Bone marrow (tissue), 2 donors: Measurements from ENCODE around the gene RALGPS1.

Experiments used
- DNase-seq, 2 donors: peaks; one replicate each; lab custom pipeline; 2025; lab: John Stamatoyannopoulos, UW

The RALGPS1 gene

DNA sequence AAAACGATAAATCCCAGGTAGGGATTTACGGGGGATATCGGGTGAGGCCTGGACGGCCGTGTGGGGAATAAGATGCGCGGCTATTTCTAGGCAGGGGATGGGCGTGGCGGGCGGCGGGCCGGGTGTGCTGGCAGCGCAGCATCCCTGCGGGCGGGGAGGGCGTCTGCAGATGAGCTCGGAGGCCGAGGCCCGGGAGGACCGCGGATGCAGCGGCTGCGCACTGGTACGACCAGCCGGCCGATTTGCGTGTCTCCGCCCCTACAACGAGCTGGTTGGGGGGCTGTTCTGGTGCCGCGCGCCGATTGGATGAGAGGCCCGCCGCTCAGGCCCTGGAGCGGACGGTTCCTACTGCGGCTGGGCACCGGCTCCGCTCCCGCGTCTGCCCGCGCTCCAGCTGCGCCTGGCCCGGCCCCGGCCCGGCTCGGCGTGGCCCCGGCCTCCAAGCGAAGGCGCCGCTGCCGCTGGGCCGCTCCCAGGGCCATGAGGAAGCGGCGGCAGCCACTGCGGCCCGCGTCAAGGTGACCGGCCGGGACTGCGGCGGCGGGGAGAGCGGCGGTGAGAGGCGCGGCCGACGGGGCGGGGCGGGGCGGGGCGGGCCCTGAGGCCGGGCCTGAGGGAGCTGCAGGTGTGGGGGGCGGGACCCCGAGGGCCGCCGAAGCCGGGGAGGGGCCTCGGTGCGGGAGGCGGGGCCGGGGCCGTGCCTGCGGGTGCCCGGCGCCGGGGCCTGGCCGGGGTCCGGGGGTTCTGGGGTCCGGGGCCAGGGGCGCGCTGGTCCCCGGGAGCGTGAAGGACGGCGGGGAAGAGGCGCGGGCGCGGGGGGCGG, at the start of gene RALGPS1:
Gene RALGPS1, plus strand, starts transcription at position 325 of the 823 bp plus-strand sequence. CDS start 47,508 bp downstream, outside the sequence.
- DNase-seq, result peak; percentile 76 to 80

GRCh38 chr9:126869368-126869767, 45.2 kb upstream of the RALGPS1 start:
- no peak for DNase-seq

DNA sequence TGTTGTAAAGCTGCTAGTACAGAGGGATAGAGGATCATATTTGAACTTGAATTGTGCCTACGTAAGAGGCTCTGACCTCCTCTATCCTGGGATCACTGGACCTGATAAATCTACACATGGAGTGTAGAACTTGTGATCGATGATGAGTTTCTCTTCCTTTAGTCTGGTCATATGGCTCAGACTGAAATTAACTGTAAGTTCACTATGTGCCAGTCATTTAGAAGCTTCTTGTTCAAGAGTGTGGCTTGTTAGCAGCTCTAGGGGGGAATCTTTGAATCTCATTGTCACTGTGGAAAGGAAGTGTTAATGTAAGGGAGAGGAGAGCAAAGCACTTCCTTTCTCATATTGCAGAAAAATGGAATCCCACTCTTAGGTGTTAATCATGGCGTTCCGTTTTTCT, 42.1 kb upstream of the RALGPS1 start:
- DNase-seq, result no peak

DNA sequence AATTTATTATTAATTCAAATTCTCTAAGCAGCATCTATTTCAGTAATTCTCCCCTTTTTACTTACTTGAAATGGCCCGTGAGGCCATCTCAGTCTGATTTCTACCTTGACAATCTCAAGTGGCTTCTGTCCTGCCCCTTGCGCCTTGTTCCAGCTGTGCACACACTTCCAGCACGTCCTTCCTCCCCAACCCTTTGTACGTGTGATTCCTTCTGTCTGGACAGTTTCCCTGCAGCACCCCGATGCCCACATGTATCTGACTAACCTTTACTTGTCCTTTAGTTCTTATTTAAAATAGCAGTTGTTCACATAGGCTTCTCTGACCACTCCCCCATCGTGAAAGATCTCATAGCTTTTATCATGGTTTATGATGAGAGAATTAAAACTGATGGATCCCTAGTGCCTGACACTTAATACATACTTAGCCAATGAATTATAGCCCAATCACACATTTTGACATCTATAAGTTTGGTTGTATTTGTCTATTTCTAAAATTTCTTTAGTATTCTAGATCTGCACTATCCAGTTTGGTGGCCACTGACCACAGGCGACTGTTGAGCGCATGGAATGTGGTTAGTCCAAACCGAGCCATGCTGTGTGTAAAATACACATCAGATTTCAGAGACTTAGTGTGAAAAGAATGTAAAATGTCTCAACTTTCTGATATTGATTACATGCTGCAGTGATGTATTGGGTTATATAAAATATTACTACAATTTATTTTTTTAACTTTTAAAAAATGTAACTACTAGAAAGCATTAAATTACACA, 39.9 kb upstream of the RALGPS1 start:
- DNase-seq, result no peak

GRCh38 chr9:126875756-126876510, 38.6 kb upstream of the RALGPS1 start:
- DNase-seq, result no peak

GRCh38 chr9:126876531-126876930, 38.1 kb upstream of the RALGPS1 start:
- no peak for DNase-seq

DNA sequence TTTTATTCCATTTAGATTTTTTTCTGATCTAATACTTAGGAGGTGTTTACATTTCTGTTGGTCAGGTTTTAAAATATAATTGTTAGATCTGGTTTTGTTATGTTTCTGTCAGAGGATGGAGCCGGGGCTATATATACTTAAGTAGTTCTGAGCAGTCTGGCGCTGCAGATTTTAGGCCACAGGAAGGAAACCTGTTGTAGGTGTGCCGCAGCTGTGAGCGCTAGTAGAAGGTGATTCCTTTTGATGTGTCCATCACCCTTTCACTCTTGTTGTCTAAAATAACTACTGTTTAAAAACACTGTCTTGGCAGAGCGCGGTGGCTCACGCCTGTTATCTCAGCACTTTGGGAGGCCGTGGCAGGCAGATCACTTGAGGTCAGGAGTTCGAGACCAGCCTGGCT, 37.2 kb upstream of the RALGPS1 start:
- no peak for DNase-seq

DNA sequence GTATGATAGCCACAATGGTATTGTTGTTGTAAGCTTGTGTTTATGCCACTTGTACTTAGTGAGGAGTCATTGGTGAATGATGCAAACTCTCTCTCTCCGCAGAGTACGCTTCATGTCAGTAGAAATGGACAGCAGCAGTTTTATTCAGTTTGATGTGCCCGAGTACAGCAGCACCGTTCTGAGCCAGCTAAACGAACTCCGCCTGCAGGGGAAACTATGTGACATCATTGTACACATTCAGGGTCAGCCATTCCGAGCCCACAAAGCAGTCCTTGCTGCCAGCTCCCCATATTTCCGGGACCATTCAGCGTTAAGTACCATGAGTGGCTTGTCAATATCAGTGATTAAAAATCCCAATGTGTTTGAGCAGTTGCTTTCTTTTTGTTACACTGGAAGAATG, 35.3 kb upstream of the RALGPS1 start:
- no peak for DNase-seq

DNA sequence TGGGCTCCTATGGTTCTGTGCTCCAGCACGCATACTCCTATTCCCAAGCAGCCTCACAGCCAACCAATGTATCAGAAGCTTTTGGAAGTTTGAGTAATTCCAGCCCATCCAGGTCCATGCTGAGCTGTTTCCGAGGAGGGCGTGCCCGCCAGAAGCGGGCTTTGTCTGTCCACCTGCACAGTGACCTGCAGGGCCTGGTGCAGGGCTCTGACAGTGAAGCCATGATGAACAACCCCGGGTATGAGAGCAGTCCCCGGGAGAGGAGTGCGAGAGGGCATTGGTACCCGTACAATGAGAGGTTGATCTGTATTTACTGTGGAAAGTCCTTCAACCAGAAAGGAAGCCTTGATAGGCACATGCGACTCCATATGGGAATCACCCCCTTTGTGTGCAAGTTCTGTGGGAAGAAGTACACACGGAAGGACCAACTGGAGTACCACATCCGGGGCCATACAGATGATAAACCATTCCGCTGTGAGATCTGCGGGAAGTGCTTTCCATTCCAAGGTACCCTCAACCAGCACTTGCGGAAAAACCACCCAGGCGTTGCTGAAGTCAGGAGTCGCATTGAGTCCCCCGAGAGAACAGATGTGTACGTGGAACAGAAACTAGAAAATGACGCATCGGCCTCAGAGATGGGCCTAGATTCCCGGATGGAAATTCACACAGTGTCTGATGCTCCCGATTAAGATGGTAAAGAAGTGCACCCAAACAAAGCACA, 34.2 kb upstream of the RALGPS1 start:
- DNase-seq, result no peak

DNA sequence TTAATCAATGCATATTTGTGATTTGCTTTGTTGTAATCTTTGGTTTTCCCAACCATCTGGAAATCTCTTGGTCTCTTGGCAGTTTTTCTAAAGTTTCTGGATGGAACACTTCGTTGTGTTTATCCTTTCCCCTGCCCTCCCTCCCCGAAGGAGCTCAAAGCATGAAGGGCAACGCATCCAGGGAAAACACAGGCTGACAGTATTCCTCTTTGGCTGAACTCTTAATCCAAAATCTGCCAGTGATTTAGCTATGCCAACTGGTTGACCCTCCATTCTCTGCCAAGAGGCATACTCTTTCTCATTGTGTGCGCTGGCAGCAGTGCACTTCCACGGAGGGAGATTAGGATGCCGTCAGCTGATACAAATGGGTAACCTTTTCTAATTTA, 33.6 kb upstream of the RALGPS1 start:
- no peak for DNase-seq

- no peak for DNase-seq
Measured at GRCh38 chr9:126882746-126883145, 31.8 kb upstream of the RALGPS1 start.

DNA sequence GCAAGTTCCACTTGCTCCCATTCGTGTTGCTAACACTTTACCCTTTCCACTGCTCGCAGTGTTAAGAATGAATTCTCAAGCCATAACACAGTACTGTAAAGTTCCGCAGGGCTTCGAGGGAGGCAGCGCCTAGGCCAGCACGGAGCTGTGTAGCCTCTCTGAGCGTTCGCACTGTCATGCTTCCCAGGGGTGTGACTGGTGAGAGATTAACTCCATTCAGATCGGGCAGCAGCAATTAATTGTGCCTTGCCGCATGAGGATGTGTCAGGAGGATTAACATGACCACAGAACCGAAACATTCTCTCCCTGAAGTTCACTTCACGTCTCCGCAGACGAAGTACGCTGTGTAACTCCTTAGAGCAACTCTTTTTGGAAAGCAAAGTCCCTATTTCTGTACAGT, 30.9 kb upstream of the RALGPS1 start:
- no peak for DNase-seq

GRCh38 chr9:126885131-126885641, 29.4 kb upstream of the RALGPS1 start:
- DNase-seq, result no peak

- DNase-seq, result no peak
Measured at GRCh38 chr9:126886034-126886822, 28.4 kb upstream of the RALGPS1 start.

GRCh38 chr9:126886897-126887296, 27.7 kb upstream of the RALGPS1 start:
- no peak for DNase-seq

DNA sequence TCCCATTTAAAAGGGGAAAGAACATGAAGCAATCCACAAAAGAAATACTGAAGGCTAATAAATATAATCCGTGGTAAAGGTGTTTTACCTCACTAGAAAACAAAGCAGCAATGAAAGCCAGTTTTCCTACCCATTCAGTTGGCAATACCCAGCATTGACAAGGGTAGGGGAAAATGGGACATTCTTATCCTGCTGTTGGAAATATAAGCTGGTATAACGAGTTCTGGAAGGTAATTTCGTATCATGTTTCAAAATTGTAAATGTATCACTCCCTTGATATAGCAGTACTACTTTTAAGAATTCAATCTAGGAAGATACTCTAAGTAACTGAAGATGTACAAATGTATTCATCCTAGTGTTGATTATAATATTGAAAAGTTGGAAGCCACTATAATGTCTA, 22.9 kb upstream of the RALGPS1 start:
- DNase-seq, result no peak

- DNase-seq, result no peak
Measured at GRCh38 chr9:126893079-126893478, 21.5 kb upstream of the RALGPS1 start.

GRCh38 chr9:126894052-126894603, 20.5 kb upstream of the RALGPS1 start:
- no peak for DNase-seq

DNA sequence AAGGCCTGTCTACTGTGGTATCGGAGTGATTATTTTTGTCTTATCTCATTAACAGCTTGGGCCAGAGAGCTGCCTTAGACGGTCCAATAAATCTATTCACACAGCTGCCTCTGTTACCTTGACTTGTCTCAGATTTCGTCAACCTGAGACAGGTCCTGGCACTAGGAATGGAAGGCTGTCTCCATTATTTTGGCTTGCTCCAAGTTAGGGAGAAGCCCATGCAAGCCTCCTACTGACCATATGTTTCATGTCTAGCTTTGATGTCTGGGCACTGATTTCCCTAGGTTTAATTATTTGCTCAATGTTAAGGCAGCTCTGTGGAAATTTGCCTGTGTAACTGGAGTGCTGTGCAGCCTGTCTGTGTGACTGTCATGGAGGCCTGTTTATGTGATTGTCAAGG, 12.4 kb upstream of the RALGPS1 start:
- DNase-seq, result no peak

DNA sequence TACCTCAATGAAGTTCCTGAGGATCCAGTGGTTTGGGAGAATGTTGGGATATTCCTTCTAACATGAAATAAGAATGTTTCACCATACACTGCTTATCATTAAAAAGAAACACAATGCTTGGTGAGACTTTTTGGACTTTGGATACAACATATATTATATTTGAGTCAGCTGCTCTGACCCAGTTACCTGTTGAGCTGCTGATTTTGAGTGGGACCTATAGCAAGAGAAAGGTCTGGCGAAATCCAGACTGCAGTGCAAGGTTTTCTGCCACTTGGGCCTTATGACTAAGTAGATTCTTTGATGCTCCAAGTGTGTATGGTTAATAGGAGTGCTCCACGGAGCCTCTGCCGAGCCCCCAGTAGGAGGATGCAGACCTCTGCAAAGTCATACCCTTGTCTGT, 10.0 kb upstream of the RALGPS1 start:
- DNase-seq, result no peak

DNA sequence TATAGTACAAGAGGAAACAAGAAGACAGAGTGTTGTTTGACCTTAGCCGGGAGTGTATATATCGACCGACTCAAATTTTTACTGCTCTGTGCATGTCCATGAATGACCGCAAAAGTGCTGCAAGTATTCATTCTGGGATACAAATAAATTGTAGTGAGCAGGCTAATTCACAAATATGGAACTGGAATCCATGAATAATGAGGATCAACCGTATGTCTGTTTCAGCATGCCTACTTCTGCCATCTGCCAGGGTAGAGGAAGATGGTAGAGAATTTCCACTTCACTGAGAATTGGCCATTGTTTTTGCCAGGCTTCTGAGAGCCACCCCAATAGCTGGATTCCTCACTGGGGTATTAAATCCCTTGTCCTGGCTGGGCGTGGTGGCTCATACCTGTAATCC, 8.5 kb upstream of the RALGPS1 start:
- DNase-seq, result no peak
